NB4 (cell line): ENCODE data around the gene CTBP2.

ENCODE experiments used
- DNase-seq: peaks from one replicate; pipeline ENCODE4 v3.0.0; 2010; ENCODE audit warnings: low read depth
- H3K4me3 ChIP-seq: one replicate; pipeline ENCODE4 v1.5.1; 2011; ENCODE audit warnings: mild to moderate bottlenecking, low read depth, low read length, moderate library complexity
- MAX ChIP-seq: IDR thresholded peaks from 2 replicates; pipeline ENCODE4 v1.6.1; 2011; ENCODE audit warnings: low read depth, low read length
- MYC ChIP-seq: IDR thresholded peaks from 2 replicates; pipeline ENCODE4 v1.6.1; 2011; ENCODE audit warnings: low read depth, low read length
- POLR2A ChIP-seq: IDR thresholded peaks from 2 replicates; pipeline ENCODE4 v1.6.1; 2011; ENCODE audit warnings: mild to moderate bottlenecking; ENCODE audit not compliant: insufficient read length; ENCODE audit errors: extremely low read depth
- TF ChIP-seq, protein P1 (sequence below): IDR thresholded peaks from one replicate; pipeline ENCODE4 v1.5.1; 2012; ENCODE audit warnings: low read depth, low read length

CTBP2 gene

DNA sequence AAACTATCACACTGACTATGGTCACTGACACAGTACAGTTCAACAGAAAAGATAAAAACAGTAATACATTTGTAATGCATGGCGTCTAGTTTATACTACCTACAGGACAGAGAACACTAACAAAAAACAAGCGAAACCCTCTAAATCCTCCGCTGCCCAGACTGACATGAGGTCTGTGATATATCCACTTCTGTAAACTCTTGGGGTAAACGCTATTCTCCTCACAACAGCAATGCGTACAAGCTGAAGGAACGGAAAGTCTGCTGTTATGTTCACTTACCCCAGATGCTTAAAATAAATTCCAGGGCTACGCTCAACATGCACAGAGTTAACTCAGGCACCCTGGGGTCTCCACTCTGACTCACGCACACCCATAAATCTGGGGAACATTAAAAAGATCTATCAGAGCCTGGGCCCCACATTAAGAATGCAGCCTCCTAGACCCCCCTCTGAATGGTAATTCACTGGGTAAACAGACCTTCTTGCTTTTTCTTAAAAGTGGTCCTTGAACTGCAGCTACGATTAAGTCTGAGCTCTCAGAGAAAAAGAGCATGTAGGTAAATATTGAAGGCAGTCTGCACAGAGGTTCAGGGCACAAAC, 105.6 kb downstream of the CTBP2 start:
- H3K4me3 ChIP-seq: no peak overlapping the region
- no peak for TF ChIP-seq MAX
- TF ChIP-seq, protein P1, sequence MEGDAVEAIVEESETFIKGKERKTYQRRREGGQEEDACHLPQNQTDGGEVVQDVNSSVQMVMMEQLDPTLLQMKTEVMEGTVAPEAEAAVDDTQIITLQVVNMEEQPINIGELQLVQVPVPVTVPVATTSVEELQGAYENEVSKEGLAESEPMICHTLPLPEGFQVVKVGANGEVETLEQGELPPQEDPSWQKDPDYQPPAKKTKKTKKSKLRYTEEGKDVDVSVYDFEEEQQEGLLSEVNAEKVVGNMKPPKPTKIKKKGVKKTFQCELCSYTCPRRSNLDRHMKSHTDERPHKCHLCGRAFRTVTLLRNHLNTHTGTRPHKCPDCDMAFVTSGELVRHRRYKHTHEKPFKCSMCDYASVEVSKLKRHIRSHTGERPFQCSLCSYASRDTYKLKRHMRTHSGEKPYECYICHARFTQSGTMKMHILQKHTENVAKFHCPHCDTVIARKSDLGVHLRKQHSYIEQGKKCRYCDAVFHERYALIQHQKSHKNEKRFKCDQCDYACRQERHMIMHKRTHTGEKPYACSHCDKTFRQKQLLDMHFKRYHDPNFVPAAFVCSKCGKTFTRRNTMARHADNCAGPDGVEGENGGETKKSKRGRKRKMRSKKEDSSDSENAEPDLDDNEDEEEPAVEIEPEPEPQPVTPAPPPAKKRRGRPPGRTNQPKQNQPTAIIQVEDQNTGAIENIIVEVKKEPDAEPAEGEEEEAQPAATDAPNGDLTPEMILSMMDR: no peak
- no peak for TF ChIP-seq MYC
- no peak for TF ChIP-seq POLR2A
- DNase-seq: no peak

DNA sequence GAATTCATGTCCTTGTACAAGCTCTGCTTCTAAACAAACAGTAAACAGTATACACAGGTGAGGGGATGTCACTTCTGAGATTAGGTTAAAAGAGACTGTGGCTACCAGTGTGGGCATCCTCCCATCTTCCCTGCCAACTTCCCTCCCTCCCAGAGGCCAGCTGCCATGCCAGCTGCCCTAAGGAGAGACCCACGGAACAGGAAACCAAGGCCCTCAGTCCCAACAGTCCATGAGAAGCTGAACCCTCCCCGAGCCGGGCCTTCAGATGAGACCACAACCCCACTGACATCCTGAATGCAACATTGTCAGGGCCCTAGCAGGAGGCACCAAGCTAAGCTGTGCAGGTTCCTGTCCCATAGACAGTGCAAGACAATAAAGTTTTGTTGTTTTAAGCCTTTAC, 106.1 kb downstream of the CTBP2 start:
- no peak for DNase-seq
- no peak overlapping the region for H3K4me3 ChIP-seq
- TF ChIP-seq MYC (no peak), POLR2A (no peak), MAX (no peak)
- TF ChIP-seq, protein P1: no peak

GRCh38 chr10:125052146-125052545, 108.2 kb downstream of the CTBP2 start:
- TF ChIP-seq MAX (no peak), MYC (no peak), POLR2A (no peak)
- TF ChIP-seq, protein P1: no peak
- DNase-seq: no peak
- no peak overlapping the region for H3K4me3 ChIP-seq

DNA sequence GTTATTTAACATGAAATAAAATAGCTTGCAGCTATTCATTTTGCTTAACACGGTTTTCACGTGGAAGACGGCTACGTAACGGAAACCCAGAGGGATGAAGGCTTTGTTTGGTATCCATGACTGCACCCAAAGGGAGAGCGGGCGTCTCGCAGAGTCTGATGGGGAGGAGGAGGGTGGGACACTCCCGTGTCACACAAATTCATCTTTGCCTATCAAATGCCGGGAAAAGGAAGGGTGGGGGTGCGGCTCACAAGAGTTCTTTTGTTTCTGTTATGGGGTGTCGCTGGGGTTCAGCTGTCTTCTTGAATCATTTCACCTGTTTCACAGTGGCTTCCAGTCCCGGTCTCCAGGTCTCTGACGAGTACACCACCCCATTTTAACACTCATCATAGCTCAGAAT, 110.0 kb downstream of the CTBP2 start:
- H3K4me3 ChIP-seq: no peak overlapping the region
- no peak for DNase-seq
- TF ChIP-seq MAX: no peak
- TF ChIP-seq, protein P1: no peak
- TF ChIP-seq MYC: no peak
- TF ChIP-seq POLR2A: no peak

- no peak for DNase-seq
- H3K4me3 ChIP-seq: no peak overlapping the region
- TF ChIP-seq MYC: no peak
- TF ChIP-seq, protein P1: no peak
- TF ChIP-seq MAX: no peak
- no peak for TF ChIP-seq POLR2A
These were observed 111.0 kb downstream of the CTBP2 start for GRCh38 chr10:125049216-125049881.
